PC-9 (cell line): Measurements from ENCODE around the gene AAR2. TPM values are rescaled to one million over a fixed set of nuclear protein-coding genes. Genes with fewer than 3 reads are reported as not detected.

Experiments
- BruUV-seq: library from RNA; stranded (reverse); fragments of 400-500 nt; replicated peaks from 2 replicates; lab custom pipeline; 2021; lab: Mats Ljungman, UMichigan
- CTCF ChIA-PET: fragments of 300-600 bp; sonication (Branson Sonifier 250); formaldehyde crosslinking; loops from one replicate; lab custom pipeline; 2022; ENCODE audit warnings: antibody characterized with exemption; lab: Charles Lee
- POLR2A ChIA-PET: fragments of 300-600 bp; sonication (Branson Sonifier 250); formaldehyde crosslinking; loops from one replicate; lab custom pipeline; 2022; ENCODE audit warnings: antibody characterized with exemption; ENCODE audit not compliant: unreplicated experiment; lab: Charles Lee
- DNase-seq, 2 experiments: peaks; one replicate each; pipeline versions ENCODE4 v3.0.0 to v3.0.0-alpha.2; 2015 to 2022; ENCODE audit warnings: mixed read lengths in 1 of 2
- H2AFZ ChIP-seq: fragments of 200-600 bp; sonication (generic); 2 replicates; pipeline ENCODE4 v1.8.1; 2017; ENCODE audit warnings: antibody characterized with exemption
- H3F3A ChIP-seq: fragments of 200-600 bp; sonication (generic); 2 replicates; pipeline ENCODE4 v1.8.1; 2017; ENCODE audit warnings: antibody characterized with exemption, mild to moderate bottlenecking, low read depth; ENCODE audit not compliant: insufficient read depth
- H3K27ac ChIP-seq: fragments of 200-600 bp; sonication (generic); 2 replicates; pipeline ENCODE4 v1.6.1; 2016; ENCODE audit warnings: mixed run types
- H3K27me3 ChIP-seq: fragments of 200-600 bp; sonication (generic); 2 replicates; pipeline ENCODE4 v1.6.1; 2016; ENCODE audit warnings: low read depth, mixed run types; ENCODE audit not compliant: insufficient read depth
- H3K36me3 ChIP-seq: fragments of 200-600 bp; sonication (generic); 2 replicates; pipeline ENCODE4 v1.6.1; 2016; ENCODE audit warnings: low read depth, mixed run types
- H3K4me1 ChIP-seq: fragments of 200-600 bp; sonication (generic); replicated peaks from 2 replicates; pipeline ENCODE4 v1.6.1; 2016; ENCODE audit warnings: mixed run types; ENCODE audit not compliant: insufficient read depth
- H3K4me2 ChIP-seq: fragments of 200-600 bp; sonication (generic); 2 replicates; pipeline ENCODE4 v1.6.1; 2017; ENCODE audit warnings: mixed run types
- H3K4me3 ChIP-seq: fragments of 200-600 bp; sonication (generic); 2 replicates; pipeline ENCODE4 v1.6.1; 2016; ENCODE audit warnings: mixed run types
- H3K79me2 ChIP-seq: fragments of 200-600 bp; sonication (generic); 2 replicates; pipeline ENCODE4 v1.6.1; 2017; ENCODE audit warnings: low read depth, mixed run types
- H3K9me2 ChIP-seq: fragments of 200-600 bp; sonication (generic); 2 replicates; pipeline ENCODE4 v1.8.1; 2017; ENCODE audit warnings: mild to moderate bottlenecking; ENCODE audit not compliant: insufficient read depth
- H3K9me3 ChIP-seq: fragments of 200-600 bp; sonication (generic); 2 replicates; pipeline ENCODE4 v1.8.1; 2016; ENCODE audit warnings: low read depth; ENCODE audit not compliant: insufficient read depth
- H4K20me1 ChIP-seq: fragments of 200-600 bp; sonication (generic); 2 replicates; pipeline ENCODE4 v1.8.1; 2017; ENCODE audit not compliant: insufficient read depth
- EZH2 ChIP-seq: fragments of 200-600 bp; sonication (generic); IDR thresholded peaks from 2 replicates; pipeline ENCODE4 v1.8.0; 2017; ENCODE audit warnings: antibody characterized with exemption, low read depth
- intact Hi-C: fragments of 100-400 bp; cut with micrococcal nuclease; formaldehyde crosslinking; loops from one replicate; pipeline ENCODE4 v1.10.0; 2022; ENCODE audit not compliant: unreplicated experiment
- total RNA-seq: library from RNA; stranded (reverse); gene quantifications from 2 replicates; pipeline ENCODE4 v1.2.3, GENCODE V29; 2021
- TF ChIP-seq, protein P1 (sequence below): fragments of 200-600 bp; sonication (generic); conservative IDR thresholded peaks from 2 replicates; pipeline ENCODE4 v1.6.1; 2017; ENCODE audit warnings: mixed run types, antibody characterized with exemption, mild to moderate bottlenecking, moderate library complexity

The AAR2 gene
- total RNA-seq, 1 experiment from 2014 or later, result 25.7 TPM

DNA sequence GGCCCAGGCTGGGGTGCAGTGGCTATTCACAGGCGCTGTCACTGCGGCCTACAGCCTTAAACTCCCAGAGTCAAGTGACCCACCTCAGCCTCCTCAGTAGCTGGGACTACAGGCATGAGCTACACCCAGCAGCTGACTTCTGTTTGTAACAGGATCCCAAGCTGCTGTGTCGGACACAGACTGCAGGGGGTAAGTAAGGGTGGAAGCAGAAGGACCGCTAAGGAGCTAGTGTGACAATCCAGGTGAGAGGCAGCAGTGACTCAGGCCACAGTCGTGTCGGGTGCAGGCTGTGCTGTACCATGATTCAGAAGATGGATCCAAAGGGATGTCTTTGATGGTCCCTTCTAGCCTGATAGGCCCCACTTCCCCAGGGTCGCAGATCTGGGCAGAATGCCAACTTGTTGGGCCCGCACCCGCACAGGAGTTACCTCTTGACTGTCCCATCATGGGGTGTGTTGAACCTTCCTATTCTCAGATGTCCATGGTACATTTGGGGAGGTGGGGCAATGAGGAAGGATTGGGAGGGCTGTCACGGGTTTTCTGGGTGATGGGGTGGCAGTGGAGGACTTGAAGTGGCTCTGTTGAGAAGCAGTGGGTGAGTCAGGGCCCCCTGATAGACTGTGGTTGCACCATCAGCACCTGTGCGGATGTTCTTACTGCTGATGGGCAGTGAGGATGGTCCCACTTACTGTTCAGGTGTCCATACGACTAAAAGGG, 25.3 kb downstream of the AAR2 start:
- TF ChIP-seq, protein P1, sequence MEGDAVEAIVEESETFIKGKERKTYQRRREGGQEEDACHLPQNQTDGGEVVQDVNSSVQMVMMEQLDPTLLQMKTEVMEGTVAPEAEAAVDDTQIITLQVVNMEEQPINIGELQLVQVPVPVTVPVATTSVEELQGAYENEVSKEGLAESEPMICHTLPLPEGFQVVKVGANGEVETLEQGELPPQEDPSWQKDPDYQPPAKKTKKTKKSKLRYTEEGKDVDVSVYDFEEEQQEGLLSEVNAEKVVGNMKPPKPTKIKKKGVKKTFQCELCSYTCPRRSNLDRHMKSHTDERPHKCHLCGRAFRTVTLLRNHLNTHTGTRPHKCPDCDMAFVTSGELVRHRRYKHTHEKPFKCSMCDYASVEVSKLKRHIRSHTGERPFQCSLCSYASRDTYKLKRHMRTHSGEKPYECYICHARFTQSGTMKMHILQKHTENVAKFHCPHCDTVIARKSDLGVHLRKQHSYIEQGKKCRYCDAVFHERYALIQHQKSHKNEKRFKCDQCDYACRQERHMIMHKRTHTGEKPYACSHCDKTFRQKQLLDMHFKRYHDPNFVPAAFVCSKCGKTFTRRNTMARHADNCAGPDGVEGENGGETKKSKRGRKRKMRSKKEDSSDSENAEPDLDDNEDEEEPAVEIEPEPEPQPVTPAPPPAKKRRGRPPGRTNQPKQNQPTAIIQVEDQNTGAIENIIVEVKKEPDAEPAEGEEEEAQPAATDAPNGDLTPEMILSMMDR, result no peak
- no peak for TF ChIP-seq EZH2
- Histone ChIP-seq H3K27me3 (no peaks in the 10 kb centered on the region), H3K9me2 (no peaks in the 10 kb centered on the region), H3K4me1 (no peaks in the 10 kb centered on the region), H2AFZ (no peak overlapping the region), H3K79me2 (no peaks in the 10 kb centered on the region), H3K36me3 (0 out of 2 replicates have a peak, but pooled peaks cover under 1% of the 10 kb centered on the region), H3K27ac (no peak overlapping the region), H3K4me3 (no peak overlapping the region), H4K20me1 (no peaks in the 10 kb centered on the region), H3F3A (no peaks in the 10 kb centered on the region), H3K9me3 (no peaks in the 10 kb centered on the region), H3K4me2 (no peak overlapping the region)
- no TSS peak for BruUV-seq
- ChIA-PET POLR2A (no interaction called here), CTCF (interaction anchor here (0.7 kb wide), 1 partner anchor 647 kb away, joined by 5 read pairs; no protein-coding TSS in a partner anchor)
- peak in 1 of 2 experiments; percentile 37 for DNase-seq
- intact Hi-C loops, result no loop called here

DNA sequence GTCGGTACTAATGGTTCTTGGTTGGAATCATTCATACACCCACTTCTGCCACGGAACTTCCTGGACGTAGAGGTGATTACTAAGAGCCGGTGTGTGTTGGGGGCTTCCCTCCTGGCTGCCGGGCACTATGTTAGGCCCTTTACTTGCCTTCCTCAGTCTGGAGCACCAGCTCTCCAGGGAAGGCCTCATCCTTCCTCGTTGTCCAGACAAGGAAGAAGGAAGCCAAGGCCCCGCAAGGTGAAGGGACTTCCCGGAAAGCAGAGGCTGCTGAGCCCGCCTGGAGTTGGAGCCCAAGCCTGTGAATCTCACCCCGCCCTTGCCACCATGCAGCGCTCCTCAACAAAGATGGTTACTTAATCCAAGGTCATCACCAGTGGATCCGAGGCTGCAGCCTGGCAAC, 26.2 kb downstream of the AAR2 start:
- H3K27ac ChIP-seq, result no peak overlapping the region
- H3K9me2 ChIP-seq, result no peaks in the 10 kb centered on the region
- BruUV-seq, result no TSS peak
- ChIA-PET CTCF (no interaction called here), POLR2A (no interaction called here)
- H3K4me2 ChIP-seq, result no peak overlapping the region
- H3K4me1 ChIP-seq, result no peaks in the 10 kb centered on the region
- H3F3A ChIP-seq, result no peaks in the 10 kb centered on the region
- TF ChIP-seq, protein P1, result no peak
- TF ChIP-seq EZH2, result no peak
- H4K20me1 ChIP-seq, result no peaks in the 10 kb centered on the region
- H2AFZ ChIP-seq, result no peak overlapping the region
- H3K4me3 ChIP-seq, result no peak overlapping the region
- no peaks in the 10 kb centered on the region for H3K79me2 ChIP-seq
- intact Hi-C loops, result no loop called here
- no peaks in the 10 kb centered on the region for H3K36me3 ChIP-seq
- no peak for DNase-seq
- H3K27me3 ChIP-seq, result no peaks in the 10 kb centered on the region
- no peaks in the 10 kb centered on the region for H3K9me3 ChIP-seq

DNA sequence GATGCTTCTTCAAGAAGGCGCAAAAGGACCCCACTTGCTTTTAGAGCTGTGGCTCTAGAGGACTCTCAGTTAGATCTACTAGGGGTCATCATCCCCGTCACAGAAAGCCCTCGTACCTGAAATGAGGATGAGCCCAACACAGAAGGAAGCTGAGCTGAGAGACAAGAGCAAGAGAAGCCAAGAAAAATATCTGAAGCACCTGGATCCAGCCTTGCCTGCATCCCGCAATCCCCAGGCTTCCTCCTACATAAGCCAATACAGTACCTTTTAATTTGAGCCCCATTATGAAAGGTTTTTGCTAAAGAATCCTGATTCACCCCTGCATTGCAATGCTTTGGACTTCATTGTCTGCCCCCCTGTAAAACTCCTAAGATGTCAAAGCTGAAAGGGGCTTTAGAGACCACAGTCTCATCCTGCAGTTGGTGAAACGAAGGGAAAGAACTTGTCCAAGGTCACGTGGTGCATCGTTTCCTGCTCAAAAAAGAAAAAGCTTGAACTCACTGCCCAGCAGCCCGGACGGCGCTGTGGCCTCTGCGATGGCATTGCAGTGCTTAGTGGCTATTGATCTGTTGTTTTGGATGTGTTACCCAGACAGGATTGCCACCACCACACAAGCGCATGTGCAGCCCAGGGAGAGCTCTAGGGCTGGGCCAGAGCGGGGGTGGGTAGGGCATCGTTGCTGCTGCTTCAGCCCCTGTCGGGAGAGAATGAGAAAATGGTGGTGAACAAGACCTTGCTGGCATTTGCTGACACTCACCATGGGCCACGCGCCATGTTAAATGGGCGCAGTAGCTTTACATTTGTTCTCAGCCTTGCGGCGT, 28.4 kb downstream of the AAR2 start:
- H2AFZ ChIP-seq, result no peak overlapping the region
- no peaks in the 10 kb centered on the region for H3K27me3 ChIP-seq
- intact Hi-C loops, result no loop called here
- TF ChIP-seq, protein P1, result no peak
- TF ChIP-seq EZH2, result no peak
- H4K20me1 ChIP-seq, result no peaks in the 10 kb centered on the region
- POLR2A ChIA-PET, result no interaction called here
- H3F3A ChIP-seq, result no peaks in the 10 kb centered on the region
- no peak overlapping the region for H3K4me3 ChIP-seq
- no peaks in the 10 kb centered on the region for H3K9me2 ChIP-seq
- CTCF ChIA-PET, result interaction anchor here (0.7 kb wide), 1 partner anchor 257 kb away, joined by 12 read pairs; no protein-coding TSS in a partner anchor
- no peaks in the 10 kb centered on the region for H3K4me1 ChIP-seq
- H3K9me3 ChIP-seq, result no peaks in the 10 kb centered on the region
- no TSS peak for BruUV-seq
- H3K36me3 ChIP-seq, result no peaks in the 10 kb centered on the region
- no peak overlapping the region for H3K27ac ChIP-seq
- no peak overlapping the region for H3K4me2 ChIP-seq
- no peak for DNase-seq
- no peaks in the 10 kb centered on the region for H3K79me2 ChIP-seq
